ENCODE data around the gene ZNF483. TPM values are rescaled to one million over a fixed set of nuclear protein-coding genes. Genes with fewer than 3 reads are reported as not detected.

The ZNF483 gene
- total and polyA plus RNA-seq, 9 of the 15 experiments (the other 6 are each of a cell fraction or from before 2014, with no cell fraction given), result 0.04 to 1.0 (median 0.38) TPM

GRCh38 chr9:111601237-111602018 is 76.4 kb downstream of the ZNF483 start (continued):
- TF ChIP-seq, protein P1, sequence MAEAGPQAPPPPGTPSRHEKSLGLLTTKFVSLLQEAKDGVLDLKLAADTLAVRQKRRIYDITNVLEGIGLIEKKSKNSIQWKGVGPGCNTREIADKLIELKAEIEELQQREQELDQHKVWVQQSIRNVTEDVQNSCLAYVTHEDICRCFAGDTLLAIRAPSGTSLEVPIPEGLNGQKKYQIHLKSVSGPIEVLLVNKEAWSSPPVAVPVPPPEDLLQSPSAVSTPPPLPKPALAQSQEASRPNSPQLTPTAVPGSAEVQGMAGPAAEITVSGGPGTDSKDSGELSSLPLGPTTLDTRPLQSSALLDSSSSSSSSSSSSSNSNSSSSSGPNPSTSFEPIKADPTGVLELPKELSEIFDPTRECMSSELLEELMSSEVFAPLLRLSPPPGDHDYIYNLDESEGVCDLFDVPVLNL (CRISPR knock-in tag; IDR thresholded peaks at IDR 0.05; ENCODE audit: low read depth), result no peak
- TF ChIP-seq NCOR1 (IDR thresholded peaks at IDR 0.05) (peak; percentile 49), SOX6 (IDR thresholded peaks at IDR 0.05) (peak; percentile 51; the same call in 1 of the 2 replicates), ZNF124 (CRISPR knock-in tag; IDR thresholded peaks at IDR 0.05) (no peak), TBP (optimal IDR thresholded peaks at IDR 0.05; ENCODE audit: low read depth, low read length) (no peak), ZKSCAN3 (CRISPR knock-in tag; IDR thresholded peaks at IDR 0.05) (no peak), ZBTB17 (CRISPR knock-in tag; IDR thresholded peaks at IDR 0.05) (no peak), TAF7 (tag; IDR thresholded peaks at IDR 0.05) (no peak), ZNF436 (CRISPR knock-in tag; IDR thresholded peaks at IDR 0.05) (no peak), ZNF212 (CRISPR knock-in tag; IDR thresholded peaks at IDR 0.05) (no peak), CAMTA2 (CRISPR knock-in tag; conservative IDR thresholded peaks at IDR 0.05) (no peak), ETV1 (tag; conservative IDR thresholded peaks at IDR 0.05; ENCODE audit: low read depth) (no peak)
- TF ChIP-seq, protein P2, sequence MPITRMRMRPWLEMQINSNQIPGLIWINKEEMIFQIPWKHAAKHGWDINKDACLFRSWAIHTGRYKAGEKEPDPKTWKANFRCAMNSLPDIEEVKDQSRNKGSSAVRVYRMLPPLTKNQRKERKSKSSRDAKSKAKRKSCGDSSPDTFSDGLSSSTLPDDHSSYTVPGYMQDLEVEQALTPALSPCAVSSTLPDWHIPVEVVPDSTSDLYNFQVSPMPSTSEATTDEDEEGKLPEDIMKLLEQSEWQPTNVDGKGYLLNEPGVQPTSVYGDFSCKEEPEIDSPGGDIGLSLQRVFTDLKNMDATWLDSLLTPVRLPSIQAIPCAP (CRISPR knock-in tag; IDR thresholded peaks at IDR 0.05; ENCODE audit: borderline replicate concordance), result no peak
- TF ChIP-seq, protein P3, sequence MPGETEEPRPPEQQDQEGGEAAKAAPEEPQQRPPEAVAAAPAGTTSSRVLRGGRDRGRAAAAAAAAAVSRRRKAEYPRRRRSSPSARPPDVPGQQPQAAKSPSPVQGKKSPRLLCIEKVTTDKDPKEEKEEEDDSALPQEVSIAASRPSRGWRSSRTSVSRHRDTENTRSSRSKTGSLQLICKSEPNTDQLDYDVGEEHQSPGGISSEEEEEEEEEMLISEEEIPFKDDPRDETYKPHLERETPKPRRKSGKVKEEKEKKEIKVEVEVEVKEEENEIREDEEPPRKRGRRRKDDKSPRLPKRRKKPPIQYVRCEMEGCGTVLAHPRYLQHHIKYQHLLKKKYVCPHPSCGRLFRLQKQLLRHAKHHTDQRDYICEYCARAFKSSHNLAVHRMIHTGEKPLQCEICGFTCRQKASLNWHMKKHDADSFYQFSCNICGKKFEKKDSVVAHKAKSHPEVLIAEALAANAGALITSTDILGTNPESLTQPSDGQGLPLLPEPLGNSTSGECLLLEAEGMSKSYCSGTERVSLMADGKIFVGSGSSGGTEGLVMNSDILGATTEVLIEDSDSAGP (CRISPR knock-in tag; IDR thresholded peaks at IDR 0.05), result no peak
- TF ChIP-seq, protein P4, sequence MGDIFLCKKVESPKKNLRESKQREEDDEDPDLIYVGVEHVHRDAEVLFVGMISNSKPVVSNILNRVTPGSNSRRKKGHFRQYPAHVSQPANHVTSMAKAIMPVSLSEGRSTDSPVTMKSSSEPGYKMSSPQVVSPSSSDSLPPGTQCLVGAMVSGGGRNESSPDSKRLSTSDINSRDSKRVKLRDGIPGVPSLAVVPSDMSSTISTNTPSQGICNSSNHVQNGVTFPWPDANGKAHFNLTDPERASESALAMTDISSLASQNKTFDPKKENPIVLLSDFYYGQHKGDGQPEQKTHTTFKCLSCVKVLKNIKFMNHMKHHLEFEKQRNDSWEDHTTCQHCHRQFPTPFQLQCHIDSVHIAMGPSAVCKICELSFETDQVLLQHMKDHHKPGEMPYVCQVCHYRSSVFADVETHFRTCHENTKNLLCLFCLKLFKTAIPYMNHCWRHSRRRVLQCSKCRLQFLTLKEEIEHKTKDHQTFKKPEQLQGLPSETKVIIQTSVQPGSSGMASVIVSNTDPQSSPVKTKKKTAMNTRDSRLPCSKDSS (IDR thresholded peaks at IDR 0.05; ENCODE audit: low read depth, partially characterized antibody), result no peak
- TF ChIP-seq, protein P5, sequence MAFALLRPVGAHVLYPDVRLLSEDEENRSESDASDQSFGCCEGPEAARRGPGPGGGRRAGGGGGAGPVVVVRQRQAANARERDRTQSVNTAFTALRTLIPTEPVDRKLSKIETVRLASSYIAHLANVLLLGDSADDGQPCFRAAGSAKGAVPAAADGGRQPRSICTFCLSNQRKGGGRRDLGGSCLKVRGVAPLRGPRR (CRISPR knock-in tag; IDR thresholded peaks at IDR 0.05), result no peak
- TF ChIP-seq, protein P6, sequence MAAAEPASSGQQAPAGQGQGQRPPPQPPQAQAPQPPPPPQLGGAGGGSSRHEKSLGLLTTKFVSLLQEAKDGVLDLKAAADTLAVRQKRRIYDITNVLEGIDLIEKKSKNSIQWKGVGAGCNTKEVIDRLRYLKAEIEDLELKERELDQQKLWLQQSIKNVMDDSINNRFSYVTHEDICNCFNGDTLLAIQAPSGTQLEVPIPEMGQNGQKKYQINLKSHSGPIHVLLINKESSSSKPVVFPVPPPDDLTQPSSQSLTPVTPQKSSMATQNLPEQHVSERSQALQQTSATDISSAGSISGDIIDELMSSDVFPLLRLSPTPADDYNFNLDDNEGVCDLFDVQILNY (CRISPR knock-in tag; IDR thresholded peaks at IDR 0.05), result no peak
- TF ChIP-seq, protein P7, sequence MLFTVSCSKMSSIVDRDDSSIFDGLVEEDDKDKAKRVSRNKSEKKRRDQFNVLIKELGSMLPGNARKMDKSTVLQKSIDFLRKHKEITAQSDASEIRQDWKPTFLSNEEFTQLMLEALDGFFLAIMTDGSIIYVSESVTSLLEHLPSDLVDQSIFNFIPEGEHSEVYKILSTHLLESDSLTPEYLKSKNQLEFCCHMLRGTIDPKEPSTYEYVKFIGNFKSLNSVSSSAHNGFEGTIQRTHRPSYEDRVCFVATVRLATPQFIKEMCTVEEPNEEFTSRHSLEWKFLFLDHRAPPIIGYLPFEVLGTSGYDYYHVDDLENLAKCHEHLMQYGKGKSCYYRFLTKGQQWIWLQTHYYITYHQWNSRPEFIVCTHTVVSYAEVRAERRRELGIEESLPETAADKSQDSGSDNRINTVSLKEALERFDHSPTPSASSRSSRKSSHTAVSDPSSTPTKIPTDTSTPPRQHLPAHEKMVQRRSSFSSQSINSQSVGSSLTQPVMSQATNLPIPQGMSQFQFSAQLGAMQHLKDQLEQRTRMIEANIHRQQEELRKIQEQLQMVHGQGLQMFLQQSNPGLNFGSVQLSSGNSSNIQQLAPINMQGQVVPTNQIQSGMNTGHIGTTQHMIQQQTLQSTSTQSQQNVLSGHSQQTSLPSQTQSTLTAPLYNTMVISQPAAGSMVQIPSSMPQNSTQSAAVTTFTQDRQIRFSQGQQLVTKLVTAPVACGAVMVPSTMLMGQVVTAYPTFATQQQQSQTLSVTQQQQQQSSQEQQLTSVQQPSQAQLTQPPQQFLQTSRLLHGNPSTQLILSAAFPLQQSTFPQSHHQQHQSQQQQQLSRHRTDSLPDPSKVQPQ (CRISPR knock-in tag; IDR thresholded peaks at IDR 0.05; ENCODE audit: borderline replicate concordance), result no peak

Data from K562 (cell line).